T-helper 2 cell treated with Interferon-gamma antibody and Interleukin-4, amounts not matched to agents 100 ng/mL and 5 ng/mL, for 36 hours (primary cell): ENCODE data around the gene CNN3. TPM values are rescaled to one million over a fixed set of nuclear protein-coding genes. Genes with fewer than 3 reads are reported as not detected.

ENCODE experiments used
- intact Hi-C: fragments of 100-400 bp; cut with micrococcal nuclease; formaldehyde crosslinking; loops from one replicate; pipeline ENCODE4 v1.15.1; 2023
- total RNA-seq: library from RNA; stranded (reverse); gene quantifications from 2 replicates; pipeline ENCODE4 v1.2.3, GENCODE V29; 2022

Gene CNN3
- 1.7 and 2.3 TPM in 2 replicates for total RNA-seq

- intact Hi-C loops: loop anchor here (2.0 kb wide), 1 partner anchor 116 kb away; no protein-coding TSS in a partner anchor
Measured at GRCh38 chr1:94926915-94927404, at the start of gene CNN3. CNN3 (minus strand) TSS chr1:94927110; CDS start chr1:94926894, 216 bp downstream.

- intact Hi-C loops: no loop called here
Measured at GRCh38 chr1:94974824-94975223, 47.9 kb upstream of the CNN3 start.

GRCh38 chr1:94974241-94974640 lies 47.3 kb upstream of the CNN3 start:
- intact Hi-C loops: no loop called here

- intact Hi-C loops: no loop called here
Measured at GRCh38 chr1:94973309-94973922, 46.5 kb upstream of the CNN3 start.

- intact Hi-C loops: no loop called here
Measured at GRCh38 chr1:94971491-94971924, 44.6 kb upstream of the CNN3 start.

- intact Hi-C loops: no loop called here
Measured at GRCh38 chr1:94970783-94971182, 43.9 kb upstream of the CNN3 start.

GRCh38 chr1:94969137-94969536 lies 42.2 kb upstream of the CNN3 start:
- intact Hi-C loops: loop anchor here (10.0 kb wide), 1 partner anchor 114 kb away; no protein-coding TSS in a partner anchor

- intact Hi-C loops: loop anchor here (10.0 kb wide), 1 partner anchor 111 kb away; no protein-coding TSS in a partner anchor
Measured at GRCh38 chr1:94966033-94966432, 39.1 kb upstream of the CNN3 start.

- intact Hi-C loops: loop anchor here (10.0 kb wide), 1 partner anchor 109 kb away; no protein-coding TSS in a partner anchor
Measured at GRCh38 chr1:94963864-94964263, 37.0 kb upstream of the CNN3 start.

GRCh38 chr1:94962409-94963265 lies 35.7 kb upstream of the CNN3 start:
- intact Hi-C loops: loop anchor here (10.0 kb wide), 1 partner anchor 108 kb away; no protein-coding TSS in a partner anchor

- intact Hi-C loops: loop anchor here (10.0 kb wide), 1 partner anchor 107 kb away; no protein-coding TSS in a partner anchor
Measured at GRCh38 chr1:94961988-94962387, 35.1 kb upstream of the CNN3 start.

- intact Hi-C loops: loop anchor here (10.0 kb wide), 1 partner anchor 107 kb away; no protein-coding TSS in a partner anchor
Measured at GRCh38 chr1:94961582-94961981, 34.7 kb upstream of the CNN3 start.

- intact Hi-C loops: no loop called here
Measured at GRCh38 chr1:94958081-94958480, 31.2 kb upstream of the CNN3 start.

GRCh38 chr1:94955767-94956632 lies 29.1 kb upstream of the CNN3 start:
- intact Hi-C loops: no loop called here

GRCh38 chr1:94954263-94955220 lies 27.6 kb upstream of the CNN3 start:
- intact Hi-C loops: no loop called here

GRCh38 chr1:94953746-94954145 lies 26.8 kb upstream of the CNN3 start:
- intact Hi-C loops: no loop called here

- intact Hi-C loops: no loop called here
Measured at GRCh38 chr1:94953107-94953506, 26.2 kb upstream of the CNN3 start.

- intact Hi-C loops: no loop called here
Measured at GRCh38 chr1:94952539-94952938, 25.6 kb upstream of the CNN3 start.

- intact Hi-C loops: no loop called here
Measured at GRCh38 chr1:94951509-94952208, 24.7 kb upstream of the CNN3 start.
